Neuron (in vitro differentiated cells): ENCODE results near the gene AGK.

Source experiments
- H2AFZ ChIP-seq: one replicate; pipeline ENCODE4 v1.6.1; 2013; ENCODE audit warnings: low read depth, mild to moderate bottlenecking, inconsistent platforms, low read length, moderate library complexity
- H3K27me3 ChIP-seq: one replicate; pipeline ENCODE4 v1.6.1; 2013; ENCODE audit warnings: low read length; ENCODE audit not compliant: insufficient read depth
- H3K36me3 ChIP-seq: one replicate; pipeline ENCODE4 v1.6.1; 2013; ENCODE audit warnings: low read length; ENCODE audit not compliant: insufficient read depth
- H3K4me1 ChIP-seq: one replicate; pipeline ENCODE4 v1.6.1; 2013; ENCODE audit warnings: low read length; ENCODE audit not compliant: insufficient read depth
- H3K4me3 ChIP-seq: 2 replicates; pipeline ENCODE4 v1.5.1; 2013; ENCODE audit warnings: mild to moderate bottlenecking, low read length, moderate library complexity
- H3K9me3 ChIP-seq: one replicate; pipeline ENCODE4 v1.6.1; 2013; ENCODE audit warnings: low read length

The AGK gene

GRCh38 chr7:141551094-141551781 lies at the start of gene AGK:
TSS of gene AGK (plus strand) at chr7:141551410. CDS start at chr7:141555467, 4,057 bp downstream.
- Histone ChIP-seq H3K4me1 (peaks cover 19% of the 10 kb centered on the region), H2AFZ (peak within 1 kb of the TSS; percentile 96), H3K36me3 (peaks cover 14% of the 10 kb centered on the region), H3K4me3 (peak within 1 kb of the TSS; percentile 91), H3K27me3 (no peaks in the 10 kb centered on the region), H3K9me3 (no peaks in the 10 kb centered on the region)

GRCh38 chr7:141501451-141501850 lies 49.8 kb upstream of the AGK start:
- H3K4me1 ChIP-seq: peaks cover 12% of the 10 kb centered on the region
- no peak overlapping the region for H3K4me3 ChIP-seq
- no peak overlapping the region for H2AFZ ChIP-seq
- H3K36me3 ChIP-seq: no peaks in the 10 kb centered on the region
- peaks cover 4% of the 10 kb centered on the region for H3K27me3 ChIP-seq
- H3K9me3 ChIP-seq: no peaks in the 10 kb centered on the region

GRCh38 chr7:141511316-141511675 lies 39.9 kb upstream of the AGK start:
- Histone ChIP-seq H3K36me3 (no peaks in the 10 kb centered on the region), H3K27me3 (peaks cover 17% of the 10 kb centered on the region), H2AFZ (no peak overlapping the region), H3K4me1 (peaks cover 3% of the 10 kb centered on the region), H3K9me3 (no peaks in the 10 kb centered on the region), H3K4me3 (no peak overlapping the region)

- H3K4me3 ChIP-seq: no peak overlapping the region
- H3K36me3 ChIP-seq: no peaks in the 10 kb centered on the region
- H2AFZ ChIP-seq: no peak overlapping the region
- H3K27me3 ChIP-seq: peaks cover 17% of the 10 kb centered on the region
- H3K4me1 ChIP-seq: peaks cover 3% of the 10 kb centered on the region
- no peaks in the 10 kb centered on the region for H3K9me3 ChIP-seq
These were observed 39.4 kb upstream of the AGK start for GRCh38 chr7:141511676-141512396.

- H3K27me3 ChIP-seq: peaks cover 17% of the 10 kb centered on the region
- H3K9me3 ChIP-seq: no peaks in the 10 kb centered on the region
- H3K36me3 ChIP-seq: no peaks in the 10 kb centered on the region
- no peak overlapping the region for H3K4me3 ChIP-seq
- H3K4me1 ChIP-seq: peaks cover 3% of the 10 kb centered on the region
- no peak overlapping the region for H2AFZ ChIP-seq
These were observed 38.6 kb upstream of the AGK start for GRCh38 chr7:141512597-141512996.

GRCh38 chr7:141513720-141514119 lies 37.5 kb upstream of the AGK start:
- Histone ChIP-seq H2AFZ (no peak overlapping the region), H3K36me3 (no peaks in the 10 kb centered on the region), H3K9me3 (no peaks in the 10 kb centered on the region), H3K4me3 (no peak overlapping the region), H3K4me1 (peaks cover 3% of the 10 kb centered on the region), H3K27me3 (peaks cover 17% of the 10 kb centered on the region)

GRCh38 chr7:141515941-141516340 lies 35.3 kb upstream of the AGK start:
- H3K4me3 ChIP-seq: no peak overlapping the region
- no peaks in the 10 kb centered on the region for H3K9me3 ChIP-seq
- no peaks in the 10 kb centered on the region for H3K36me3 ChIP-seq
- H3K4me1 ChIP-seq: peaks cover 3% of the 10 kb centered on the region
- no peak overlapping the region for H2AFZ ChIP-seq
- peaks cover 17% of the 10 kb centered on the region for H3K27me3 ChIP-seq

- Histone ChIP-seq H3K36me3 (no peaks in the 10 kb centered on the region), H3K9me3 (no peaks in the 10 kb centered on the region), H2AFZ (no peak overlapping the region), H3K4me1 (no peaks in the 10 kb centered on the region), H3K4me3 (no peak overlapping the region), H3K27me3 (no peaks in the 10 kb centered on the region)
These were observed 31.6 kb upstream of the AGK start for GRCh38 chr7:141519623-141520022.

GRCh38 chr7:141522657-141523342 lies 28.4 kb upstream of the AGK start:
- Histone ChIP-seq H2AFZ (no peak overlapping the region), H3K9me3 (no peaks in the 10 kb centered on the region), H3K36me3 (no peaks in the 10 kb centered on the region), H3K4me3 (no peak overlapping the region), H3K27me3 (no peaks in the 10 kb centered on the region), H3K4me1 (no peaks in the 10 kb centered on the region)

GRCh38 chr7:141525973-141526514 lies 25.2 kb upstream of the AGK start:
- H3K36me3 ChIP-seq: no peaks in the 10 kb centered on the region
- no peaks in the 10 kb centered on the region for H3K27me3 ChIP-seq
- H2AFZ ChIP-seq: no peak overlapping the region
- no peaks in the 10 kb centered on the region for H3K4me1 ChIP-seq
- no peaks in the 10 kb centered on the region for H3K9me3 ChIP-seq
- no peak overlapping the region for H3K4me3 ChIP-seq

- Histone ChIP-seq H3K27me3 (no peaks in the 10 kb centered on the region), H2AFZ (no peak overlapping the region), H3K4me1 (no peaks in the 10 kb centered on the region), H3K9me3 (no peaks in the 10 kb centered on the region), H3K36me3 (no peaks in the 10 kb centered on the region), H3K4me3 (no peak overlapping the region)
These were observed 24.1 kb upstream of the AGK start for GRCh38 chr7:141527076-141527475.

- Histone ChIP-seq H3K4me1 (no peaks in the 10 kb centered on the region), H3K36me3 (no peaks in the 10 kb centered on the region), H2AFZ (no peak overlapping the region), H3K4me3 (no peak overlapping the region), H3K9me3 (no peaks in the 10 kb centered on the region), H3K27me3 (no peaks in the 10 kb centered on the region)
These were observed 22.8 kb upstream of the AGK start for GRCh38 chr7:141528399-141528798.
